Central memory CD8-positive, alpha-beta T cell (primary cell): ENCODE results near the gene CD9.

ENCODE experiments used
- ATAC-seq: fragments of 150-1000 bp; cut with Tn5 transposase; replicated peaks from 2 replicates; pipeline ENCODE4 v1.10.0; 2022; ENCODE audit warnings: mild to moderate bottlenecking, moderate FRiP score, moderate number of reproducible peaks; ENCODE audit not compliant: poor library complexity, severe bottlenecking; ENCODE audit errors: extremely low read depth
- DNase-seq, 2 donors: peaks; one replicate each; pipeline ENCODE4 v3.0.0; 2021; ENCODE audit warnings: low spot score in 2 of 2
- H3K27ac Mint-ChIP-seq: one replicate; pipeline ENCODE4 v1.8.0; 2022; ENCODE audit warnings: low read depth, mild to moderate bottlenecking, moderate library complexity, mixed read lengths
- H3K27me3 Mint-ChIP-seq: one replicate; pipeline ENCODE4 v1.8.0; 2022; ENCODE audit warnings: mixed read lengths
- H3K36me3 Mint-ChIP-seq: one replicate; pipeline ENCODE4 v1.8.0; 2022; ENCODE audit warnings: mild to moderate bottlenecking, moderate library complexity, mixed read lengths; ENCODE audit not compliant: insufficient read depth
- H3K4me1 Mint-ChIP-seq: one replicate; pipeline ENCODE4 v1.8.0; 2022; ENCODE audit warnings: mixed read lengths
- H3K4me3 Mint-ChIP-seq: one replicate; pipeline ENCODE4 v1.8.0; 2022; ENCODE audit warnings: mild to moderate bottlenecking, moderate library complexity, mixed read lengths
- H3K9me3 Mint-ChIP-seq: one replicate; pipeline ENCODE4 v1.8.0; 2022; ENCODE audit warnings: mixed read lengths

The CD9 gene

DNA sequence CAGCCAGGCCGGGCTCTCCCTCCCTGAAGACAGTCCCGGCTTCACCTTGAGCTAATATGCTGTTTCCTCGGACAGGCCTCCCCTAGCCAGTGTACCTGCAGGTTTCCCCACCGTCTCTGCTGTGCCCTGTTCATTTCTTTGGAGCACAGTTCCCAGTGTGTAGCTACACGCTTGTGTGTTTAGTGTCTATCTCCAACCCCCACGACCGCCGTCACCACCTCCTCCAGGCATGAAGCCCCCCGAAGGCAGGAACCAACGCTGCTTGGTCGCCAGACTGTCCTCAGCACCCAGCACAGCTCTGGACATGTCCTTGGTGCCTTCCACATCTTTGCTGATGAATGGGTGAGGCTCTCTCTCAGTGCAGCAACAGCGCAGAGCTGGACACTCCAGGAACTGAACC lies 84.1 kb downstream of the CD9 start:
- ATAC-seq = no peak
- Mint-ChIP-seq H3K27me3 (peaks cover 49% of the 10 kb centered on the region), H3K27ac (no peak overlapping the region), H3K4me1 (peaks cover 7% of the 10 kb centered on the region), H3K36me3 (peaks cover 2% of the 10 kb centered on the region), H3K9me3 (no peaks in the 10 kb centered on the region), H3K4me3 (no peak overlapping the region)
- no peak for DNase-seq

DNA sequence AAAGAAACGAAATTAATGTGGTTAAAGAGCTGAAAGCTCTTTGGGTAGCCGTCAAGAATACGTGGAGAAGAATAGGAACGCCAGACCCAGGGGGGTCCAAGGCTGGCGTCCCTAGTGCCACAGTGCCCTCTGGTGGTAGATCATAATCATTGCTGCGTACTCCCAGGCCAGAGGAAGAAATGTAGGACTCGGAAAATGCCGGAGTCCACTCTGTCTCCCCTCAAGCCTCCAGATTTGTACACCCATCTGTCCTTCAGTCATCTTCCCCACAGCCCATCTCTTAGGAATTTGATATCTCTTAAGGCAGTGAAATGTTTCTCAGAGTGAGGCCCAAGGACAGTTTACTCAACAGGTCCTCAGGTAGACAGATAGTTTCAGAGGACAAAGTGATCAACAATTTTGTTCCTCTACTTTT lies 84.9 kb downstream of the CD9 start:
- Mint-ChIP-seq H3K9me3 (no peaks in the 10 kb centered on the region), H3K27me3 (peaks cover 48% of the 10 kb centered on the region), H3K36me3 (peaks cover 2% of the 10 kb centered on the region), H3K27ac (no peak overlapping the region), H3K4me3 (no peak overlapping the region), H3K4me1 (peaks cover 7% of the 10 kb centered on the region)
- DNase-seq (peak; percentile 41 to 50), ATAC-seq (peak; percentile 70)

- peaks cover 2% of the 10 kb centered on the region for H3K36me3 Mint-ChIP-seq
- peaks cover 42% of the 10 kb centered on the region for H3K27me3 Mint-ChIP-seq
- ATAC-seq = no peak
- no peaks in the 10 kb centered on the region for H3K9me3 Mint-ChIP-seq
- peaks cover 7% of the 10 kb centered on the region for H3K4me1 Mint-ChIP-seq
- no peak overlapping the region for H3K27ac Mint-ChIP-seq
- no peak for DNase-seq
- no peak overlapping the region for H3K4me3 Mint-ChIP-seq
Measured at GRCh38 chr12:6285532-6286306, 85.5 kb downstream of the CD9 start.
